ENCODE data around the gene PACRG.

DNA sequence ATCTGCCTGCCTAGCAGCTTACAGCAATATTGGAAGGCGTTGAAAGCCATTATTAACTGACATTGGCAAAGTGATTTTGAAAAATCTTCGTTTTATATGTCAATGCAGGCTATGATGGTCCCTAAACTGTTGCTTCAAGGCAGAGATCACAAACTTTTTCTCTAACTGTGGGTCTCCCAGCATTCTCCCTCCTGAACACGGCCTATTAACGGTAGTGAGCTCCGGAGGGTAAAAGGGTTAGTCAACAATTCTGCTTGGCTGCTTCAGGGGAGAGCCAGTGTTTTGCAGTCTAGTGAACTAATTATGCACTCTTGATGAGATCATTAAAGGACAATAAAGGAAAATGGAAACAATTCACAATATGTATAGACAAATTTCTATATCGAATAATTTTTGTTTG is 424.9 kb downstream of the PACRG start:
- TF ChIP-seq CTCF (IDR thresholded peaks at IDR 0.05) (no peak), POLR2A (IDR thresholded peaks at IDR 0.05) (no peak)
